GM18511 (cell line): ENCODE data around the gene BTBD9.

Experiments
- ATAC-seq: cut with Tn5 transposase; IDR thresholded peaks from one replicate; pipeline ENCODE4 v1.9.1; 2021; ENCODE audit warnings: mild to moderate bottlenecking, moderate library complexity; ENCODE audit not compliant: unreplicated experiment

The BTBD9 gene

GRCh38 chr6:38269461-38270172, 370.1 kb downstream of the BTBD9 start:
- ATAC-seq: no peak

- no peak for ATAC-seq
Measured at GRCh38 chr6:38268342-38268741, 371.4 kb downstream of the BTBD9 start.

- no peak for ATAC-seq
Measured at GRCh38 chr6:38266921-38267354, 372.8 kb downstream of the BTBD9 start.

- ATAC-seq: no peak
Measured at GRCh38 chr6:38264605-38265004, 375.1 kb downstream of the BTBD9 start.

GRCh38 chr6:38262609-38263008, 377.1 kb downstream of the BTBD9 start:
- no peak for ATAC-seq

GRCh38 chr6:38262026-38262425, 377.7 kb downstream of the BTBD9 start:
- no peak for ATAC-seq

GRCh38 chr6:38261626-38262025, 378.1 kb downstream of the BTBD9 start:
- no peak for ATAC-seq

- ATAC-seq: no peak
Measured at GRCh38 chr6:38259736-38260135, 380.0 kb downstream of the BTBD9 start.

- ATAC-seq: no peak
Measured at GRCh38 chr6:38248500-38249234, 391.1 kb downstream of the BTBD9 start.

GRCh38 chr6:38245295-38245694, 394.4 kb downstream of the BTBD9 start:
- ATAC-seq: no peak

- no peak for ATAC-seq
Measured at GRCh38 chr6:38244869-38245268, 394.9 kb downstream of the BTBD9 start.

- no peak for ATAC-seq
Measured at GRCh38 chr6:38241200-38241871, 398.4 kb downstream of the BTBD9 start.

- ATAC-seq: no peak
Measured at GRCh38 chr6:38239719-38240451, 399.8 kb downstream of the BTBD9 start.

- ATAC-seq: no peak
Measured at GRCh38 chr6:38236631-38237030, 403.1 kb downstream of the BTBD9 start.

GRCh38 chr6:38234934-38235682, 404.6 kb downstream of the BTBD9 start:
- peak; percentile 77 for ATAC-seq

- no peak for ATAC-seq
Measured at GRCh38 chr6:38234141-38234540, 405.6 kb downstream of the BTBD9 start.

- no peak for ATAC-seq
Measured at GRCh38 chr6:38233161-38233791, 406.5 kb downstream of the BTBD9 start.

GRCh38 chr6:38225766-38226165, 414.0 kb downstream of the BTBD9 start:
- ATAC-seq: no peak

GRCh38 chr6:38221251-38221650, 418.5 kb downstream of the BTBD9 start:
- no peak for ATAC-seq
